HepG2 (cell line): ENCODE data around the gene ZNF443. TPM values are rescaled to one million over a fixed set of nuclear protein-coding genes. Genes with fewer than 3 reads are reported as not detected.

Experiments
- HCFC1 ChIP-seq: fragments of 150-350 bp; IDR thresholded peaks from 2 replicates; pipeline ENCODE4 v1.6.1; 2014; ENCODE audit warnings: low read depth, low read length
- HMG20B ChIP-seq: conservative IDR thresholded peaks from 2 replicates; pipeline ENCODE4 v1.6.1; 2016; ENCODE audit warnings: missing genetic modification reagents, missing compliant biosample characterization
- HOXA7 ChIP-seq: sonication (generic); formaldehyde crosslinking; IDR thresholded peaks from 2 replicates; pipeline ENCODE4 v1.8.1; 2022; ENCODE audit warnings: mild to moderate bottlenecking, missing genetic modification reagents, moderate library complexity
- NCOA5 ChIP-seq: sonication (generic); formaldehyde crosslinking; IDR thresholded peaks from 2 replicates; pipeline ENCODE4 v1.4.0; 2020; ENCODE audit warnings: missing genetic modification reagents
- NFE2L2 ChIP-seq: fragments of 150-350 bp; IDR thresholded peaks from 2 replicates; pipeline ENCODE4 v1.6.1; 2014; ENCODE audit warnings: low read length
- NR2C2 ChIP-seq: sonication (generic); formaldehyde crosslinking; IDR thresholded peaks from 2 replicates; pipeline ENCODE4 v1.4.0; 2020; ENCODE audit warnings: missing genetic modification reagents, mild to moderate bottlenecking, moderate library complexity, borderline replicate concordance
- POGK ChIP-seq: sonication (generic); formaldehyde crosslinking; conservative IDR thresholded peaks from 2 replicates; pipeline ENCODE4 v1.8.0; 2022; ENCODE audit warnings: mild to moderate bottlenecking, moderate library complexity, missing genetic modification reagents
- TEAD2 ChIP-seq: sonication (generic); formaldehyde crosslinking; IDR thresholded peaks from 2 replicates; pipeline ENCODE4 v1.9.0; 2021; ENCODE audit warnings: missing genetic modification reagents
- ZNF136 ChIP-seq: sonication (generic); formaldehyde crosslinking; IDR thresholded peaks from 2 replicates; pipeline ENCODE4 v1.8.1; 2022; ENCODE audit warnings: low read depth, mild to moderate bottlenecking, moderate library complexity, missing genetic modification reagents
- ZNF235 ChIP-seq: sonication (generic); formaldehyde crosslinking; IDR thresholded peaks from 2 replicates; pipeline ENCODE4 v1.8.1; 2023; ENCODE audit warnings: mild to moderate bottlenecking, missing genetic modification reagents, borderline replicate concordance
- ZNF264 ChIP-seq: sonication (generic); formaldehyde crosslinking; IDR thresholded peaks from 2 replicates; pipeline ENCODE4 v1.4.0; 2020; ENCODE audit warnings: missing genetic modification reagents
- ZNF343 ChIP-seq: sonication (generic); formaldehyde crosslinking; IDR thresholded peaks from 2 replicates; pipeline ENCODE4 v1.4.0; 2020; ENCODE audit warnings: mild to moderate bottlenecking, missing genetic modification reagents
- ZNF484 ChIP-seq: sonication (generic); formaldehyde crosslinking; IDR thresholded peaks from 2 replicates; pipeline ENCODE4 v1.5.1; 2020; ENCODE audit warnings: mild to moderate bottlenecking, low read depth, missing genetic modification reagents, borderline replicate concordance
- polyA plus RNA-seq, 8 experiments: library from polyadenylated mRNA; depleted of rRNA in 3 of 8; stranded (reverse) in 7 of 8; unstranded in 1 of 8; fragments of >200 nt; fragmentation: Illumina TruSeq in 4 of 8; extraction: Trizol in 4 of 8; gene quantifications; 2 replicates each; pipeline versions ENCODE4 v1.2.1 to v1.2.3, GENCODE V29; 2011 to 2016; ENCODE audit warnings: low read depth in 4 of 8, missing spikeins in 1 of 8, mixed read lengths in 1 of 8; ENCODE audit not compliant: insufficient read depth in 1 of 8
- total RNA-seq, 5 experiments: library from RNA; depleted of rRNA; stranded (reverse); fragments of >200 nt; fragmentation: Illumina TruSeq; extraction: Trizol; gene quantifications; 2 replicates each; pipeline ENCODE4 v1.2.3, GENCODE V29; 2016; ENCODE audit warnings: low read depth in 1 of 5
- TF ChIP-seq, protein P1 (sequence below): sonication (generic); formaldehyde crosslinking; IDR thresholded peaks from 2 replicates; pipeline ENCODE4 v1.4.0; 2020; ENCODE audit warnings: missing genetic modification reagents
- TF ChIP-seq, protein P2 (sequence below): sonication (generic); formaldehyde crosslinking; IDR thresholded peaks from 2 replicates; pipeline ENCODE4 v1.8.1; 2023; ENCODE audit warnings: mild to moderate bottlenecking, moderate library complexity, missing genetic modification reagents
- TF ChIP-seq, protein P3 (sequence below): sonication (generic); formaldehyde crosslinking; IDR thresholded peaks from 2 replicates; pipeline ENCODE4 v1.5.0; 2020; ENCODE audit warnings: mild to moderate bottlenecking, missing genetic modification reagents, moderate library complexity
- TF ChIP-seq, protein P4 (sequence below): sonication (generic); formaldehyde crosslinking; IDR thresholded peaks from 2 replicates; pipeline ENCODE4 v1.5.1; 2020; ENCODE audit warnings: mild to moderate bottlenecking, missing genetic modification reagents, borderline replicate concordance
- TF ChIP-seq, protein P5 (sequence below), 2 experiments: fragments of 450-650 bp in 1 of 2; sonication (generic) in 1 of 2; formaldehyde crosslinking; IDR thresholded peaks; 2 replicates each; pipeline versions ENCODE4 v1.5.0 to v1.8.0; 2020 to 2022; ENCODE audit warnings: mild to moderate bottlenecking in 1 of 2, missing genetic modification reagents in 1 of 2

ZNF443 gene
- total and polyA plus RNA-seq, 2 of the 13 experiments (the other 11 are each of a cell fraction or from before 2014, with no cell fraction given), result 3.6 to 19.0 TPM

DNA sequence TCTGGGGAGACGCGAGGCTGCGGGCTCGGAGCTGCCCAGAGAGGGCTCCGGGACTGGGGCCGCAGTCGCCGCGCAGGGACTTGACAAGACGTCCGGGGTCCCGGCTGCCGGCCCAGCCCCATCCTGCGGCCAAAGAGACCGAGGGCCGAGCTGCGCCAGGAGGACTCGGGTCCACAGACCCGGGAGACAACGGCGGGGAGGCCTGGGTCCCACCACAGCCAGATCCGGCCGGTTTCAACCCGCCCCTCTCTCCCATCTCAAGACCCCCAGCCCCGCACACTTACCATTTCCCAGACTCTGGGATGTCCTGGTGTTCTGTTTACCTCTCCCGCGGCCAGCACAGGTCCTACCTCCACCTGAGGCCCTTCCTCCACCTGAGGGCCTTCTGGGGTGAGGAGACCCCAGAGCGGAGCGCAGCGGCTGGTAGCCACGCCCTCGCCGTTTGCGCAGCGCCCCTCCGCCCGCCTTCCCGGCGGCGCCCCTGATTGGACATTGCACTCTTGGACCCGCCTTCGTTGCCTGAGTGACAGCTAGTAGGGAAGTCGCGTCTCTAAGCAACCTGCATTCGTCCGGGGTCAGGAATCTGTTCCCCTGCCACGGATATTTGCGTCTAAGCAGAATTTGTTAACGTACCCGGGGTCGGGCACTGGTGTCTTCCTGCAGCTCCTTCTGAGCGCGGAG lies 43.7 kb upstream of the ZNF443 start, which contains the start of gene ZNF709 (continued):
- TF ChIP-seq, protein P1, sequence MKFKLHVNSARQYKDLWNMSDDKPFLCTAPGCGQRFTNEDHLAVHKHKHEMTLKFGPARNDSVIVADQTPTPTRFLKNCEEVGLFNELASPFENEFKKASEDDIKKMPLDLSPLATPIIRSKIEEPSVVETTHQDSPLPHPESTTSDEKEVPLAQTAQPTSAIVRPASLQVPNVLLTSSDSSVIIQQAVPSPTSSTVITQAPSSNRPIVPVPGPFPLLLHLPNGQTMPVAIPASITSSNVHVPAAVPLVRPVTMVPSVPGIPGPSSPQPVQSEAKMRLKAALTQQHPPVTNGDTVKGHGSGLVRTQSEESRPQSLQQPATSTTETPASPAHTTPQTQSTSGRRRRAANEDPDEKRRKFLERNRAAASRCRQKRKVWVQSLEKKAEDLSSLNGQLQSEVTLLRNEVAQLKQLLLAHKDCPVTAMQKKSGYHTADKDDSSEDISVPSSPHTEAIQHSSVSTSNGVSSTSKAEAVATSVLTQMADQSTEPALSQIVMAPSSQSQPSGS (CRISPR knock-in tag), result peak; percentile 56
- TF ChIP-seq ZNF484 (CRISPR knock-in tag) (no peak), HCFC1 (no peak), ZNF136 (CRISPR knock-in tag) (no peak), HOXA7 (CRISPR knock-in tag) (no peak), TEAD2 (CRISPR knock-in tag) (no peak), HMG20B (CRISPR knock-in tag) (no peak), ZNF235 (CRISPR knock-in tag) (no peak), NFE2L2 (no peak), ZNF264 (CRISPR knock-in tag) (no peak), ZNF343 (CRISPR knock-in tag) (peak; percentile 71; the same call in 1 of the 2 replicates), NR2C2 (peak; percentile 47; the same call in 1 of the 2 replicates), NCOA5 (CRISPR knock-in tag) (no peak), POGK (CRISPR knock-in tag) (no peak)
- TF ChIP-seq, protein P2, sequence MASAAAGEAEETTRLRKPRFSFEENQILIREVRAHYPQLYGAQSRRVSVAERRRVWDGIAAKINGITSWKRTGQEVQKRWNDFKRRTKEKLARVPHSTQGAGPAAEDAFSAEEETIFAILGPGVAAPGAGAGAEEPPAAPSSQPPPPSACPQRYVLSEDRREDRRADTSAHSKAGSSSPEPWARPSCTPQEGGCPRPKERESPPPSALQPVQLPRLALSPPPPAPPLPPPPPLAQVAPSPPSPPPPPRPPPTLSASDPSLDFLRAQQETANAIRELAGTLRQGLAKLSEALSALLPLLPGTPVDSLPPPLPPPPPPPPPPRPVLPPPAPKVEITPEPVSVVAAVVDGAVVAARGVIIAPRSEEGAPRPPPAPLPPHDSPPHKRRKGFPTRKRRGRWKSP (CRISPR knock-in tag), result peak; percentile 94
- TF ChIP-seq, protein P3, sequence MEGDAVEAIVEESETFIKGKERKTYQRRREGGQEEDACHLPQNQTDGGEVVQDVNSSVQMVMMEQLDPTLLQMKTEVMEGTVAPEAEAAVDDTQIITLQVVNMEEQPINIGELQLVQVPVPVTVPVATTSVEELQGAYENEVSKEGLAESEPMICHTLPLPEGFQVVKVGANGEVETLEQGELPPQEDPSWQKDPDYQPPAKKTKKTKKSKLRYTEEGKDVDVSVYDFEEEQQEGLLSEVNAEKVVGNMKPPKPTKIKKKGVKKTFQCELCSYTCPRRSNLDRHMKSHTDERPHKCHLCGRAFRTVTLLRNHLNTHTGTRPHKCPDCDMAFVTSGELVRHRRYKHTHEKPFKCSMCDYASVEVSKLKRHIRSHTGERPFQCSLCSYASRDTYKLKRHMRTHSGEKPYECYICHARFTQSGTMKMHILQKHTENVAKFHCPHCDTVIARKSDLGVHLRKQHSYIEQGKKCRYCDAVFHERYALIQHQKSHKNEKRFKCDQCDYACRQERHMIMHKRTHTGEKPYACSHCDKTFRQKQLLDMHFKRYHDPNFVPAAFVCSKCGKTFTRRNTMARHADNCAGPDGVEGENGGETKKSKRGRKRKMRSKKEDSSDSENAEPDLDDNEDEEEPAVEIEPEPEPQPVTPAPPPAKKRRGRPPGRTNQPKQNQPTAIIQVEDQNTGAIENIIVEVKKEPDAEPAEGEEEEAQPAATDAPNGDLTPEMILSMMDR (CRISPR knock-in tag), result no peak
- TF ChIP-seq, protein P4, sequence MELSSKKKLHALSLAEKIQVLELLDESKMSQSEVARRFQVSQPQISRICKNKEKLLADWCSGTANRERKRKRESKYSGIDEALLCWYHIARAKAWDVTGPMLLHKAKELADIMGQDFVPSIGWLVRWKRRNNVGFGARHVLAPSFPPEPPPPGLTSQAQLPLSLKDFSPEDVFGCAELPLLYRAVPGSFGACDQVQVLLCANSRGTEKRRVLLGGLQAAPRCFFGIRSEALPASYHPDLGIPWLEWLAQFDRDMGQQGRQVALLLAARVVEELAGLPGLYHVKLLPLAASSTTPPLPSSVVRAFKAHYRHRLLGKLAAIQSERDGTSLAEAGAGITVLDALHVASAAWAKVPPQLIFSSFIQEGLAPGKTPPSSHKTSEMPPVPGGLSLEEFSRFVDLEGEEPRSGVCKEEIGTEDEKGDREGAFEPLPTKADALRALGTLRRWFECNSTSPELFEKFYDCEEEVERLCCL, result no peak
- TF ChIP-seq, protein P5, sequence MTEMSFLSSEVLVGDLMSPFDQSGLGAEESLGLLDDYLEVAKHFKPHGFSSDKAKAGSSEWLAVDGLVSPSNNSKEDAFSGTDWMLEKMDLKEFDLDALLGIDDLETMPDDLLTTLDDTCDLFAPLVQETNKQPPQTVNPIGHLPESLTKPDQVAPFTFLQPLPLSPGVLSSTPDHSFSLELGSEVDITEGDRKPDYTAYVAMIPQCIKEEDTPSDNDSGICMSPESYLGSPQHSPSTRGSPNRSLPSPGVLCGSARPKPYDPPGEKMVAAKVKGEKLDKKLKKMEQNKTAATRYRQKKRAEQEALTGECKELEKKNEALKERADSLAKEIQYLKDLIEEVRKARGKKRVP (CRISPR knock-in tag; IDR thresholded peaks at IDR 0.05), result peak in 1 of 2 experiments; percentile 40; a peak in 1 of 4 replicates
